WTC11 (cell line): Measurements from ENCODE around the gene NAGLU. TPM values are rescaled to one million over a fixed set of nuclear protein-coding genes. Genes with fewer than 3 reads are reported as not detected.

Experiments
- ATAC-seq: fragments of 200-7000 bp; cut with Tn5 transposase; 2 replicates; pipeline ENCODE4 v1.10.0; 2021; ENCODE audit warnings: mild to moderate bottlenecking, moderate library complexity
- CTCF ChIA-PET: fragments of 300-600 bp; sonication (Branson Sonifier 250); formaldehyde crosslinking; loops from one replicate; lab custom pipeline; 2021; ENCODE audit warnings: antibody characterized with exemption; lab: Charles Lee
- POLR2A ChIA-PET: fragments of 350-600 bp; sonication (Branson Sonifier 250); formaldehyde crosslinking; loops from one replicate; lab custom pipeline; 2021; ENCODE audit warnings: antibody characterized with exemption; lab: Charles Lee
- DNase-seq: peaks from one replicate; pipeline ENCODE4 v3.0.0; 2021; ENCODE audit warnings: low spot score
- H3K27ac Mint-ChIP-seq: 2 replicates; pipeline ENCODE4 v1.8.0; 2021; ENCODE audit warnings: mixed read lengths
- H3K27me3 Mint-ChIP-seq: 2 replicates; pipeline ENCODE4 v1.8.0; 2021; ENCODE audit warnings: low read depth, mild to moderate bottlenecking, moderate library complexity, mixed read lengths
- H3K36me3 Mint-ChIP-seq: 2 replicates; pipeline ENCODE4 v1.8.0; 2021; ENCODE audit warnings: mixed read lengths
- H3K4me1 Mint-ChIP-seq: 2 replicates; pipeline ENCODE4 v1.8.0; 2022; ENCODE audit warnings: mixed read lengths
- H3K4me3 Mint-ChIP-seq: 2 replicates; pipeline ENCODE4 v1.8.0; 2021; ENCODE audit warnings: mild to moderate bottlenecking, moderate library complexity, mixed read lengths
- H3K9me3 Mint-ChIP-seq: 2 replicates; pipeline ENCODE4 v1.8.0; 2021; ENCODE audit warnings: mixed read lengths
- CTCF ChIP-seq: fragments of 200-600 bp; IDR thresholded peaks from 2 replicates; pipeline ENCODE4 v1.8.0; 2022; ENCODE audit warnings: antibody characterized with exemption
- ESRRA ChIP-seq: sonication (generic); formaldehyde crosslinking; IDR thresholded peaks from 2 replicates; pipeline ENCODE4 v1.8.1; 2022; ENCODE audit warnings: mild to moderate bottlenecking, missing genetic modification reagents, borderline replicate concordance
- FOXP1 ChIP-seq: sonication (generic); formaldehyde crosslinking; IDR thresholded peaks from 2 replicates; pipeline ENCODE4 v1.8.0; 2022; ENCODE audit warnings: missing genetic modification reagents, mild to moderate bottlenecking, moderate library complexity, borderline replicate concordance
- GABPB1 ChIP-seq: sonication (generic); formaldehyde crosslinking; IDR thresholded peaks from 2 replicates; pipeline ENCODE4 v1.8.1; 2023; ENCODE audit warnings: mild to moderate bottlenecking, missing genetic modification reagents
- GRHL2 ChIP-seq: fragments of 250-450 bp; sonication (Bioruptor Pico); IDR thresholded peaks from 2 replicates; pipeline ENCODE4 v1.8.0; 2022; ENCODE audit warnings: mild to moderate bottlenecking, moderate library complexity; ENCODE audit not compliant: insufficient replicate concordance, severe bottlenecking
- HMGXB4 ChIP-seq: sonication (generic); formaldehyde crosslinking; IDR thresholded peaks from 2 replicates; pipeline ENCODE4 v1.8.1; 2023; ENCODE audit warnings: mild to moderate bottlenecking, moderate library complexity, missing genetic modification reagents
- IRF1 ChIP-seq: sonication (generic); formaldehyde crosslinking; IDR thresholded peaks from 2 replicates; pipeline ENCODE4 v1.8.0; 2023; ENCODE audit warnings: missing genetic modification reagents
- JAZF1 ChIP-seq: fragments of 250-450 bp; sonication (Bioruptor Pico); IDR thresholded peaks from 2 replicates; pipeline ENCODE4 v1.9.0; 2021; ENCODE audit warnings: moderate library complexity, mild to moderate bottlenecking, inconsistent platforms
- KAT7 ChIP-seq: sonication (generic); formaldehyde crosslinking; IDR thresholded peaks from 2 replicates; pipeline ENCODE4 v1.8.1; 2023; ENCODE audit warnings: missing genetic modification reagents, mild to moderate bottlenecking, borderline replicate concordance
- MXD4 ChIP-seq: fragments of 250-450 bp; sonication (Bioruptor Pico); IDR thresholded peaks from 2 replicates; pipeline ENCODE4 v1.8.0; 2021; ENCODE audit warnings: mild to moderate bottlenecking, moderate library complexity, borderline replicate concordance
- NR1H2 ChIP-seq: sonication (generic); formaldehyde crosslinking; IDR thresholded peaks from 2 replicates; pipeline ENCODE4 v1.9.0; 2021; ENCODE audit warnings: mild to moderate bottlenecking, moderate library complexity, missing genetic modification reagents
- SP1 ChIP-seq: sonication (generic); formaldehyde crosslinking; conservative IDR thresholded peaks from 2 replicates; pipeline ENCODE4 v1.8.1; 2022; ENCODE audit warnings: missing genetic modification reagents
- USF1 ChIP-seq: sonication (generic); formaldehyde crosslinking; IDR thresholded peaks from 2 replicates; pipeline ENCODE4 v1.8.0; 2022; ENCODE audit warnings: mild to moderate bottlenecking, missing genetic modification reagents
- total RNA-seq: library from RNA; stranded (reverse); gene quantifications from 3 replicates; pipeline ENCODE4 v1.2.3, GENCODE V29; 2021
- TF ChIP-seq, protein P1 (sequence below): fragments of 250-450 bp; sonication (Bioruptor Pico); IDR thresholded peaks from 2 replicates; pipeline ENCODE4 v1.9.0; 2021; ENCODE audit warnings: mild to moderate bottlenecking, borderline replicate concordance
- TF ChIP-seq, protein P2 (sequence below): fragments of 250-450 bp; sonication (Bioruptor Pico); IDR thresholded peaks from 2 replicates; pipeline ENCODE4 v2.1.2; 2022; ENCODE audit warnings: mild to moderate bottlenecking, moderate library complexity

Gene NAGLU
- total RNA-seq, 1 experiment from 2014 or later: 39.3 TPM

DNA sequence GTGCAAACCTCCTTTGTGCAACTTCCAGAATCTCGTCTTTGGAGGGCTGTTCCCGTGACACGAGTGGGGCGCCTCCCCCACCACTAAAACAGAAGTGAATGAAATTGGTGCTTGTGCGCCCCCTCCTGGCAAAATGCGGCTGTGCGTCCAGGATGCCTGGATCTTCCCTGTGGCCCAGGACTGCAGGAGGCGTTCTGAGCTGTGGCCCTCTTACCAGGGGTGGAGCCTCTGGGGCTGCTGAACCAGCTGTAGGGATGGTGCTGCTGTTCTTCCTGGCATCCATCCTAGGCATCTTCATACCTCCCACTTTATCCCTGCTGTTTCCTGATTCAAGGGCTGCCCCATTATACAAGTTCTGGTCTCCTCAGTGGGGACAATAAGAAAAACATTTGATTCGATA is 18.5 kb upstream of the NAGLU start (continued):
- TF ChIP-seq CTCF (peak; percentile 88), FOXP1 (CRISPR knock-in tag) (no peak), HMGXB4 (0 out of 2 replicates have a peak, but pooled peaks have one; percentile 21), GABPB1 (CRISPR knock-in tag) (no peak)
- TF ChIP-seq, protein P1, sequence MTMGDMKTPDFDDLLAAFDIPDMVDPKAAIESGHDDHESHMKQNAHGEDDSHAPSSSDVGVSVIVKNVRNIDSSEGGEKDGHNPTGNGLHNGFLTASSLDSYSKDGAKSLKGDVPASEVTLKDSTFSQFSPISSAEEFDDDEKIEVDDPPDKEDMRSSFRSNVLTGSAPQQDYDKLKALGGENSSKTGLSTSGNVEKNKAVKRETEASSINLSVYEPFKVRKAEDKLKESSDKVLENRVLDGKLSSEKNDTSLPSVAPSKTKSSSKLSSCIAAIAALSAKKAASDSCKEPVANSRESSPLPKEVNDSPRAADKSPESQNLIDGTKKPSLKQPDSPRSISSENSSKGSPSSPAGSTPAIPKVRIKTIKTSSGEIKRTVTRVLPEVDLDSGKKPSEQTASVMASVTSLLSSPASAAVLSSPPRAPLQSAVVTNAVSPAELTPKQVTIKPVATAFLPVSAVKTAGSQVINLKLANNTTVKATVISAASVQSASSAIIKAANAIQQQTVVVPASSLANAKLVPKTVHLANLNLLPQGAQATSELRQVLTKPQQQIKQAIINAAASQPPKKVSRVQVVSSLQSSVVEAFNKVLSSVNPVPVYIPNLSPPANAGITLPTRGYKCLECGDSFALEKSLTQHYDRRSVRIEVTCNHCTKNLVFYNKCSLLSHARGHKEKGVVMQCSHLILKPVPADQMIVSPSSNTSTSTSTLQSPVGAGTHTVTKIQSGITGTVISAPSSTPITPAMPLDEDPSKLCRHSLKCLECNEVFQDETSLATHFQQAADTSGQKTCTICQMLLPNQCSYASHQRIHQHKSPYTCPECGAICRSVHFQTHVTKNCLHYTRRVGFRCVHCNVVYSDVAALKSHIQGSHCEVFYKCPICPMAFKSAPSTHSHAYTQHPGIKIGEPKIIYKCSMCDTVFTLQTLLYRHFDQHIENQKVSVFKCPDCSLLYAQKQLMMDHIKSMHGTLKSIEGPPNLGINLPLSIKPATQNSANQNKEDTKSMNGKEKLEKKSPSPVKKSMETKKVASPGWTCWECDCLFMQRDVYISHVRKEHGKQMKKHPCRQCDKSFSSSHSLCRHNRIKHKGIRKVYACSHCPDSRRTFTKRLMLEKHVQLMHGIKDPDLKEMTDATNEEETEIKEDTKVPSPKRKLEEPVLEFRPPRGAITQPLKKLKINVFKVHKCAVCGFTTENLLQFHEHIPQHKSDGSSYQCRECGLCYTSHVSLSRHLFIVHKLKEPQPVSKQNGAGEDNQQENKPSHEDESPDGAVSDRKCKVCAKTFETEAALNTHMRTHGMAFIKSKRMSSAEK (CRISPR knock-in tag): no peak

DNA sequence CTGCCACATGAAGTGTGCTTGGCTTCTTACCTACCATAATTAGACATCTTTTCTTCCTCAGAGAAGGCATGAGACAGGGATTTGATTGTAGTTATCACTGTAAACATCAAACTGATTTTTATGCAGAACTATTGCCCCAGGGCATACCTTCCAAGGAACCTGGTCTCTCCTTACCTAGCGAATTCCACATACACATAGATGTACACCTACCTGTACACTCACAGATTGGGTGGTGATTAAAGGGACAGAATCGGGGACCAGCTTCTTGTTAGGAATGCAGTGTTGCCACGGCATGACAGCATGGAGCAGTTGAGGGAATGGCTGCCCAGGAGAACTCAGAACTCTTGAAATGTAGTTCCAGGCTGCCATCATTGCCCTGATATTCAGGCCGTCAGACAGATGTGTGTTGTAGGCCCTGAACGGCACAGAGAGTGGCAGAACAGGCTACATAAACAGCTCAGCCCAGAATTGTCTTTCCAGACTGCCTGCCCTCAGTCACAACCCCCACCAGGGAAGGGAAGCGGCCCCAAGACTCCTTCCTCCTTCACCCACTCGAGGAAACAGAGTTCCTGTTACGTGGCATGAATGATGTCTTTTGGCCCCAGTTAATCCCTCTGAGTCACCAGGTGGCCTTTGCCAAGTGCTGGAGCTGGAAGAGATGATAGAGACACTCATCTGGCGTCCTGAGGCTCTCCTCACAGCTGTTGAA is 17.8 kb upstream of the NAGLU start:
- TF ChIP-seq JAZF1 (CRISPR knock-in tag) (no peak), USF1 (CRISPR knock-in tag) (no peak), NR1H2 (CRISPR knock-in tag) (no peak), GABPB1 (CRISPR knock-in tag) (no peak), MXD4 (no peak), KAT7 (CRISPR knock-in tag) (no peak), IRF1 (CRISPR knock-in tag) (no peak), SP1 (no peak), ESRRA (CRISPR knock-in tag) (no peak), GRHL2 (CRISPR knock-in tag) (no peak)
- TF ChIP-seq, protein P2, sequence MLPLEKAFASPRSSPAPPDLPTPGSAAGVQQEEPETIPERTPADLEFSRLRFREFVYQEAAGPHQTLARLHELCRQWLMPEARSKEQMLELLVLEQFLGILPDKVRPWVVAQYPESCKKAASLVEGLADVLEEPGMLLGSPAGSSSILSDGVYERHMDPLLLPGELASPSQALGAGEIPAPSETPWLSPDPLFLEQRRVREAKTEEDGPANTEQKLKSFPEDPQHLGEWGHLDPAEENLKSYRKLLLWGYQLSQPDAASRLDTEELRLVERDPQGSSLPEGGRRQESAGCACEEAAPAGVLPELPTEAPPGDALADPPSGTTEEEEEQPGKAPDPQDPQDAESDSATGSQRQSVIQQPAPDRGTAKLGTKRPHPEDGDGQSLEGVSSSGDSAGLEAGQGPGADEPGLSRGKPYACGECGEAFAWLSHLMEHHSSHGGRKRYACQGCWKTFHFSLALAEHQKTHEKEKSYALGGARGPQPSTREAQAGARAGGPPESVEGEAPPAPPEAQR (CRISPR knock-in tag): no peak
- TF ChIP-seq, all 79 proteins: peak for 0
- H3K36me3 Mint-ChIP-seq: peaks cover 9% of the 10 kb centered on the region
- H3K4me1 Mint-ChIP-seq: peaks cover 19% of the 10 kb centered on the region
- no peak overlapping the region for H3K4me3 Mint-ChIP-seq
- ChIA-PET POLR2A (interaction anchor here (1.4 kb wide), 1 partner anchor 9 kb away, joined by 3 read pairs; no protein-coding TSS in a partner anchor), CTCF (interaction anchor here (0.5 to 4.1 kb wide), 85 partner anchors 9 to 624 kb away, joined by 3 to 72 read pairs (median 4); partner anchors contain the start of genes BECN1, CAVIN1, GHDC and HSPB9)
- DNase-seq (no peak), ATAC-seq (no peak)
- H3K27me3 Mint-ChIP-seq: peaks cover 4% of the 10 kb centered on the region
- H3K27ac Mint-ChIP-seq: no peak overlapping the region
- H3K9me3 Mint-ChIP-seq: no peaks in the 10 kb centered on the region
